Esophagus muscularis mucosa (tissue), 3 donors: ENCODE results near the gene LASP1.

Experiments used
- POLR2A ChIP-seq: fragments of 450-650 bp; IDR thresholded peaks from one replicate; pipeline ENCODE4 v1.6.1; 2017; ENCODE audit warnings: antibody characterized with exemption, moderate library complexity, mild to moderate bottlenecking, low read depth
- POLR2AphosphoS5 ChIP-seq, 2 donors: sonication (generic); formaldehyde crosslinking; IDR thresholded peaks; one replicate each; pipeline ENCODE4 v1.6.1; 2017; ENCODE audit warnings: antibody characterized with exemption in 2 of 2
- TF ChIP-seq, protein P1 (sequence below), 3 experiments: fragments of 200-600 bp in 2 of 3; fragments of 450-650 bp in 1 of 3; sonication (generic) in 2 of 3; IDR thresholded peaks; one replicate each; pipeline ENCODE4 v1.5.1; 2017 to 2019; ENCODE audit warnings: antibody characterized with exemption in 3 of 3, mild to moderate bottlenecking in 2 of 3, moderate library complexity in 1 of 3

DNA sequence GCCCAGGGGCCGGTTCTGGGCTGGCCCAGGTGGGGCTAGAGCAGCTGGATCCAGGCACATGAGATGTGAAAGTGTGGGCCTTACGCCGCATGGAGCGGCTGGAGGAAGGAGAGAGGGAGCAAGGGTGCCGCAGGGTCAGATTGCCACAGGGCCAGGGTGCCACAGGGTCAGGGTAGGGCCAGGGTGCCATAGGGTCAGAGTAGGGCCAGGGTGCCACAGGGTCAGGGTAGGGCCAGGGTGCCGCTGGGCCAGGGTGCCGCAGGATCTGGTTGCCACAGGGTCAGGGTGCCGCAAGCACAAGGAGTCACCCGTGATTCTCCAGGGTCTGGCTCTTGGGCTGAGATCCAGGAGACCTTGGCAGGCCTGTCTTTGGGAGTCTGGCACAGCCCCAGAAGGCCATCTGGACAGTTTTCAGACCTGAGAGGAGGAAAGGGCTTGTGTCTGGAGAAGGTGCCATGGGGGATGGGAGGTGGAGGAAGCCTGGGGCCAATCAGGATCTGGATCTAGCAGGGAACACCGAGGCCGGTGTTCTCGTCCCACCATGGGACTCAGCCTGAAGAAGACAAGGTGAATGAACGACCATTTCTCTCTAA is 42.5 kb downstream of the LASP1 start:
- TF ChIP-seq, protein P1, sequence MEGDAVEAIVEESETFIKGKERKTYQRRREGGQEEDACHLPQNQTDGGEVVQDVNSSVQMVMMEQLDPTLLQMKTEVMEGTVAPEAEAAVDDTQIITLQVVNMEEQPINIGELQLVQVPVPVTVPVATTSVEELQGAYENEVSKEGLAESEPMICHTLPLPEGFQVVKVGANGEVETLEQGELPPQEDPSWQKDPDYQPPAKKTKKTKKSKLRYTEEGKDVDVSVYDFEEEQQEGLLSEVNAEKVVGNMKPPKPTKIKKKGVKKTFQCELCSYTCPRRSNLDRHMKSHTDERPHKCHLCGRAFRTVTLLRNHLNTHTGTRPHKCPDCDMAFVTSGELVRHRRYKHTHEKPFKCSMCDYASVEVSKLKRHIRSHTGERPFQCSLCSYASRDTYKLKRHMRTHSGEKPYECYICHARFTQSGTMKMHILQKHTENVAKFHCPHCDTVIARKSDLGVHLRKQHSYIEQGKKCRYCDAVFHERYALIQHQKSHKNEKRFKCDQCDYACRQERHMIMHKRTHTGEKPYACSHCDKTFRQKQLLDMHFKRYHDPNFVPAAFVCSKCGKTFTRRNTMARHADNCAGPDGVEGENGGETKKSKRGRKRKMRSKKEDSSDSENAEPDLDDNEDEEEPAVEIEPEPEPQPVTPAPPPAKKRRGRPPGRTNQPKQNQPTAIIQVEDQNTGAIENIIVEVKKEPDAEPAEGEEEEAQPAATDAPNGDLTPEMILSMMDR (IDR thresholded peaks at IDR 0.05) = no peak
- TF ChIP-seq POLR2A (no peak), POLR2AphosphoS5 (IDR thresholded peaks at IDR 0.05) (peak; percentile 61 to 66)
